Sigmoid colon (tissue), 3 donors: Measurements from ENCODE around the gene ZNF212.

Experiments used
- POLR2A ChIP-seq, 2 donors: fragments of 450-650 bp; IDR thresholded peaks; one replicate each; pipeline ENCODE4 v1.6.1; 2016; ENCODE audit warnings: antibody characterized with exemption in 2 of 2, mild to moderate bottlenecking in 2 of 2, moderate library complexity in 2 of 2
- TF ChIP-seq, protein P1 (sequence below), 4 experiments: fragments of 450-650 bp in 3 of 4; fragments of 200-600 bp in 1 of 4; IDR thresholded peaks; one replicate each; pipeline ENCODE4 v1.5.1; 2016 to 2019; ENCODE audit warnings: antibody characterized with exemption in 4 of 4, mild to moderate bottlenecking in 3 of 4, moderate library complexity in 2 of 4

DNA sequence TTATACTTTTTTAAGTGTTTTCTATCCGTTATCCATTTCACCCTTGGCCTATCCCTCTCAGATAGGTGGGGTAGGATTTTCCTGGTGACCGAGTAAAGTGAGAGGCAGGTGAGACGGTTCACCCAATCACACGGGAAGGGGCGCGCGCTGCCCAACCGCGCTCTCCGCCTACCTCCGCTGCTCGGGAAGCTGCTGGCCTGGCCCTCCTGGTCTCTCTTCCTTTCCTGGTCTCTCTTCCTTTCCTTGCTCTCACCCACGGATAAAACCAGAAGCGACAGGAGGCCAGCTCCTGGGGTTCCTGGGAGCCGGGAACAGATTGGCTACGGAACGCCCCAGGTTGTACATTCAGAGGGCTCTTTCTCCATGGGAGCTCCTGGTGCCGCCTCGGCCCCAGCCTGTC, 14.3 kb upstream of the ZNF212 start:
- no peak for TF ChIP-seq POLR2A (IDR thresholded peaks at IDR 0.05)
- TF ChIP-seq, protein P1, sequence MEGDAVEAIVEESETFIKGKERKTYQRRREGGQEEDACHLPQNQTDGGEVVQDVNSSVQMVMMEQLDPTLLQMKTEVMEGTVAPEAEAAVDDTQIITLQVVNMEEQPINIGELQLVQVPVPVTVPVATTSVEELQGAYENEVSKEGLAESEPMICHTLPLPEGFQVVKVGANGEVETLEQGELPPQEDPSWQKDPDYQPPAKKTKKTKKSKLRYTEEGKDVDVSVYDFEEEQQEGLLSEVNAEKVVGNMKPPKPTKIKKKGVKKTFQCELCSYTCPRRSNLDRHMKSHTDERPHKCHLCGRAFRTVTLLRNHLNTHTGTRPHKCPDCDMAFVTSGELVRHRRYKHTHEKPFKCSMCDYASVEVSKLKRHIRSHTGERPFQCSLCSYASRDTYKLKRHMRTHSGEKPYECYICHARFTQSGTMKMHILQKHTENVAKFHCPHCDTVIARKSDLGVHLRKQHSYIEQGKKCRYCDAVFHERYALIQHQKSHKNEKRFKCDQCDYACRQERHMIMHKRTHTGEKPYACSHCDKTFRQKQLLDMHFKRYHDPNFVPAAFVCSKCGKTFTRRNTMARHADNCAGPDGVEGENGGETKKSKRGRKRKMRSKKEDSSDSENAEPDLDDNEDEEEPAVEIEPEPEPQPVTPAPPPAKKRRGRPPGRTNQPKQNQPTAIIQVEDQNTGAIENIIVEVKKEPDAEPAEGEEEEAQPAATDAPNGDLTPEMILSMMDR (IDR thresholded peaks at IDR 0.05), result no peak
